ENCODE data around the gene ATG7.

- TF ChIP-seq PRDM10 (tag by site-specific recombination; IDR thresholded peaks at IDR 0.05) = no peak
- no peak for TF ChIP-seq CTCF (tag by site-specific recombination; IDR thresholded peaks at IDR 0.05)
- no peak for TF ChIP-seq ZNF274 (IDR thresholded peaks at IDR 0.05; ENCODE audit: low read length)
- TF ChIP-seq ZNF274 (tag by site-specific recombination; IDR thresholded peaks at IDR 0.05; ENCODE audit: borderline replicate concordance) = no peak
- TF ChIP-seq ZBTB7A (tag by site-specific recombination; IDR thresholded peaks at IDR 0.05; ENCODE audit: low read depth) = no peak
- no peak for TF ChIP-seq ZNF514 (tag by site-specific recombination; IDR thresholded peaks at IDR 0.05)
- TF ChIP-seq ZNF391 (tag by site-specific recombination; IDR thresholded peaks at IDR 0.05; ENCODE audit: borderline replicate concordance, low read depth) = no peak
- no peak for TF ChIP-seq ZNF138 (tag by site-specific recombination; IDR thresholded peaks at IDR 0.05; ENCODE audit: borderline replicate concordance)
- no peak for TF ChIP-seq ZNF639 (tag by site-specific recombination; IDR thresholded peaks at IDR 0.05)
- TF ChIP-seq ZNF776 (tag by site-specific recombination; IDR thresholded peaks at IDR 0.05; ENCODE audit: borderline replicate concordance) = no peak
- TF ChIP-seq ZBTB17 (tag by site-specific recombination; IDR thresholded peaks at IDR 0.05) = no peak
- TF ChIP-seq YY1 (tag by site-specific recombination; IDR thresholded peaks at IDR 0.05) = no peak
These were observed 226.0 kb downstream of the ATG7 start for GRCh38 chr3:11498177-11498576.
